ENCODE measurements around the gene UBAC2.
"Not testable (repeated sequence)": the region's sequence is repeated elsewhere in the genome, so short reads cannot be mapped to it uniquely, and the experiment has no call there.

Gene UBAC2

DNA sequence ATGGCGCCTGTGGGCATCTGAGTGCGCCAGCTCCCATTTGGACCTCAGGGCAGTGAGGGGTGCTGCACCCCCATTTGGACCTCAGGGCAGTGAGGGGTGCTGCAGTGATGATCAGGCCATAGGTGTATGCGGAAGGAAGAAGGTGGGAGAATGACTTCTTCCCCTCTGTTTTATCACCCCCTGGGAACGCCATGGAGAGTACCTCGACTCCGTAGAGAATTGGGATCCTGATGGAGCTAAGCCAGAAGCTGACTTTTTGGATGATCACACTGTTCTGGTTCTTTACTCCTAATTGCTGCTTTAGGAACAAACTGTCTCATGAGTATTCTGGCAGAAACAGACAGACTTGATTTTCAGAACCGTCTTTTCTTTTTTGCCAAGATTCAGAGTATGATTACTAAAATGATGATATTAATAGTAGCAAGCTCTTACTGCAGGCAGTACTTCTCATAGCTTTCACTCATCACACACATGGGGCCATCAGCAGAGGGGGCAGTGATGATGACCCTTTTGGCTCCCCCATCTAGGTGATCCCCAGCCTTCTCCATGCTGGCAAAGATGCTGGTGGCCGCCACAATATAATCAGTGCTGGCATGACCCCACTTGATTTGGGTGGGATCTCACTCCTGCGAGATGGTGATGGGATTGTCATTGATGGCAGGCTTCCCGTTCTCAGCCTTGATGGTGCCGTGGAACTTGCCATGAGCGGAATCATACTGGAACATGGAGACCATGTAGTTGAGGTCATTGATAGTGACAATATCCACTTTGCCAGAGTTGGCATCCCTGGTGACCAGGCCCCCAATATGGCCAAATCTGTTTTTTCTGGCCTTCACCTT, 10.3 kb upstream of the UBAC2 start:
- DNase-seq, result no peak

DNA sequence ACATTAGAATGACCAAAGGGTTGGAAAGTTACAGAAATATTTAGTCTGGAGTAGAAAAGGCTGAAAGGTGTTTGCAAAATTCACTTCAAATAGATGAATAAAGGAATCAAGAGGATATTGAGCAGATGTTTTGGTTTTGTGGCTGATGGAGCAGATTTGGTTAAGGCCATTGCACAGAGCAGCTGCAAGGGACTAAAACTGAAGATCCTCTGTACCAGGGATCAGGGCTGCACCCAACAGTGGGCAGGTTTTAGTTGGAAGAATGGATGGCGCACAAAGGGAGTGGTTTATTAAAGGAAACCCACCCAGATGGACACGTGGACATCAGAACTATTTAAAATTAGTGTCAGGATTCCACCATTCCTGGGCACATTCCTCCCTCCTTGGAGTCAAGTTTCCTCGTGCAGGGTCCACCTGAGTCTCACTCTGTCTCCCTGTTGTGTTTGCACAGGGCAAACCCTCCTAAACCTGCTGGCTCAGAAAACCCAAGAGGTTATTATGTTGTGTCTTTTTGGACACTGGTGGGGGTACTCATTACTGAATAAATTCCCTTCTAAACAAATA, 9.2 kb upstream of the UBAC2 start:
- DNase-seq, result peak in 1 of 2 experiments; percentile 7

DNA sequence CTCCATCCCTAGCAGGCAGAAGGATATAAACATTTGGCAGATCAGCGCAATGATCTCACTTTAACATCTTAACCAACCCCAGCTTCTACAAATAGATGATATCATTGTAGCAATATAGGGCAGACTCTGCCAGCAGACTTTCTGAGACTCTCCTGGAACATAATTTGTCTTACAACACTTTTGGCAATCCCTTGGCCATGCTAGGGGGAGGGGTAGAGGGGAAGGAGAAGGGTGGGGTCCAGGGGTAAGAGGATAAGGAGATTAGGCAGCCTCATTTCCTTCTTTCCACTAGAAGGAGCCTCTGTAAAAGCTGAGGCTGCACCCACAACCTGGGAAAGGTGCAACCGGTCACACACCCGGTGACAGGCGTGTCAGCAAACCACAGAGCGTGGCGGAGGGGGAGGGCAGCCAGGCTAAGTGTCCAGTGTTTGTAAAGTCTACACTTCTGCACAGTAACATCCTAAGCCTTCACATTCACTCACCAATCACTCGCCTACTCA, 8.7 kb upstream of the UBAC2 start:
- DNase-seq, result peak; percentile 25 to 45

- no peak for DNase-seq
These were observed 8.2 kb upstream of the UBAC2 start for GRCh38 chr13:99192480-99192879.

DNA sequence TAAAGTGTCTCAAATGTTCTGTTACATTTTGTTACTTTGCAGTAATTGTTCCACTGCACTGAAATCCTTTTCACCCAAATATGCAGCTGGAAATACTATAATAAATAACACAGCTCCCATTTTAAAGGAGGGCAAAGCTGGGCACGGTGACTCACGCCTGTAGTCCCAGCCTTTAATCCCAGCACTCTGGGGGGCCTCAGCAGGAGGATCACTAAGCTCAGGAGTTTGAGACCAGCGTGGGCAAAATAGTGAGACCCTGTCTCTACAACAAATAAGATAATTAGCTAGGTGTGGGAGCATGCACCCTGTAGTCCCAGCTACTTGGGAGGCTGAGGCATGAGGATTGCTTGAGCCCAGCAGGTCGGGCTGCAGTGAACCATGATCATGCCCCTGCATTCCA, 7.5 kb upstream of the UBAC2 start:
- no peak for DNase-seq

DNA sequence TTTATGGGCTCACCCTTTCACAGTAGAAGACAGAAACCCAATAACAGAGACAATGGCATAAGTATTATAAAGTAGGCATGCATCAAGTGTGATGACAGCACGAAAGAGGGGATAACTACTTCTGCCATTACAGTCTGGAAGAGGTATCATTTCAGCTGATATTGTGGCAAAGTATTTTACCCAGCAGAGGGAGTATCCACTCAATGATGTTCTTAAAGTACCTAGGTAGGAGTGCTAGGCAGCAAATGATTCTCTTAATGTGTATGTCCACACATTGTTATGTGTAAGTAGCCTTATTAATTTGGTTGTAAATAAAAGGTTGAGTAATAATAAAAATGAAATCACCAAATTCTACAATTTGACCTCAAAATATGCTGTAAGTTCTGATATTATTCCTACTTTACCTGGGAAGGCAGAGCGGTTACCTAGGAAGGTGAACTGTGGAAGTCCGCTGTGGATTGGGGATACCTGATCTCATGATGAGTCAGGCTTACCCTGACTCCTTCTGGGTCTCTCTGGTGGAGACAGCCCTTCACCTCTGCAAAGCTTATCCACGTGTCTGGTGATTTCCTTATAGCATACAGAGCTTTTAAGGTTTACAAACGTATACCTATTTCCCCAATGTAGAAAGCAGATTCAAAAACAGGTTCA, 4.1 kb upstream of the UBAC2 start:
- DNase-seq, result no peak

DNA sequence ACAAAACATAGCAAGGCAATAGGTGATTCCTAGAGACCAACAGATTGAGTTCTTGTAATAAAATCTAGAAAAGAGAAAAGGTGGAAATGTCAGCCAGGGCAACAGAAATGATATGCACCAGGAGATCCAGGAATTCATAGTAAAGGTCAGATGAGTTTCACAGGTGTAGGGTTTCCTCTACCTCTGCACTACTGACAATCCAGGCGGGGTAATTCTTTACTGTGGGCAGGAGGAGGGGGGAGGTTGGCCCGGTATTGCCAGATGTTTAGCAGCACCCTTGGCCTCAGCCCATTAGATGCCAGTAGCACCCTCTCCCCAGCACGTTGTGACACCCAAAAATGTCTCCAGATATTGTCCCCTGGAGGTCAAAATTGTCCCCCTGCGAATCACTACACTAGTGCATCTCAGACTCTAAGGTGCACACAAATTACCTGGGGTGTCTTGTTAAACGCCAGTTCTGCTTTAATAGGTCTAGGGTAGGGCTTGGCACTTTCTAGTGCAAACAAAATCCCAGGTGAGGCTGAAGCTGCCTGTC, 3.5 kb upstream of the UBAC2 start:
- no peak for DNase-seq

DNA sequence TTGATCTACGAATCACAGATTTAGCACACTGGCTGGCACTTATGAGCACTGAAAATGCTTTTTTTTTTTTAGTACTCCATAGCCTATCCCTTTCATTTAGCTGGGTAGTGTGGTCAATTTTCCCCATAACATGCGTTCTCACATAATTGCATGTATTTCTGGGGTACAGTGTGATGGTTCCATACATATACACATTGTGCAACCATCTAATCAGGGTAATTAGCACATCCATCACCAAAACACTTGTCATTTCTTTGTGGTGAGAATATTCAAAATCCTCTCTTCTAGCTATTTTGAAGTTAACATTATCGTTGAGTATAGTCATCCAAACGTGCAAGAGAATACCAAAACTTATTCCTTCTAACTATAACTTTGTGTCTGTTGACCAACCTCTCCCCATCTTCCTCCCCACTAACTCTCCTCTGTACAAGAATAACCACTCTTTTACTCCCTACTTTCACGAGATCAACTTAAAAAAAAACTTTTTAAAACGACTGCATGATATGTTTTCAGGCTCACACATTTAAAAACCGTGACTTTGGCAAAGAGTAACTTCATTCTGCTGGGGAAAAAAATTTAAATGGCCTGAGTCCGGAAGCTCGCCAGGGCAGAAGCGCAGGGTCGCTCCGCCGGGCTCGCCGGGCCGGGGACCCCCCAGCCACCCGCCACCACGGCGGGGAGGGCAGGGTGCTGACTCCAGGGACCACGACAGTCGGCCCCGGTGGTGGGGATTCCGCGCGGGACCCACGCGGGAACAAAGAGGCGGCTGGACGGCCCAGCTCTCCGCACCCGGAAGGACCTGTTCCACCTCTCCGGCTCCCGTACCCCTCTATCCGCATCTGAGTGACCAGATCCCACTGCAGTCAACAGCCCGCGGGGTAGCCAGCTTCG, 868 bp upstream of the UBAC2 start:
- DNase-seq, result peak in 1 of 2 experiments; percentile 41

- DNase-seq, result no peak
These were observed 3.2 kb downstream of the UBAC2 start for GRCh38 chr13:99203601-99204579.

DNA sequence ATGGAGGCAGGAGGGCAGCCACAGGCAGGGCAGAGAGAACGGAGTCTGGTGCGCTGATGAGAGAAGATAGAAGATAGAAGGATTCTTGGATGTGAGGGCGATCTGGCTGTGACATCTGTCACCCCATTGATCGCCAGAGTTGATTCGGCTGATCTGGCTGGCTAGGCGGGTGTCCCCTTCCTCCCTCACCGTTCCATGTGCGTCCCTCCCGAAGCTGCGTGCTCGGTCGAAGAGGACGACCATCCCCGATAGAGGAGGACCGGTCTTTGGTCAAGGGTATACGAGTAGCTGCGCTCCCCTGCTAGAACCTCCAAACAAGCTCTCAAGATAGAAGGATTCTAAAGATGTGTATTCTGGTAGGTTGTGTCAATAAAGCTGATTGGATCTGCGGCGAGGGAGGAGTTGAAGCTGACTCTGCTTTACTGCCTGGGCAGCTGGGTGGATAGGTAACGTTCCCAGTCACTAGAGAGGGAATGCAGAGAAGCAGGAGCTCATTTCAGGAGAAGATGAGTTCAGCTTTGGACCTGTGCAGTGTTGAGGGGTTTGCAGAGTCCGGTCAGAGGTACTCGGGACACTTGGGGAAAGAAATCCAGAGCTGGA, 5.1 kb downstream of the UBAC2 start:
- no peak for DNase-seq

GRCh38 chr13:99206226-99206625, 5.6 kb downstream of the UBAC2 start:
- no peak for DNase-seq

GRCh38 chr13:99206873-99207272, 6.2 kb downstream of the UBAC2 start:
- no peak for DNase-seq

DNA sequence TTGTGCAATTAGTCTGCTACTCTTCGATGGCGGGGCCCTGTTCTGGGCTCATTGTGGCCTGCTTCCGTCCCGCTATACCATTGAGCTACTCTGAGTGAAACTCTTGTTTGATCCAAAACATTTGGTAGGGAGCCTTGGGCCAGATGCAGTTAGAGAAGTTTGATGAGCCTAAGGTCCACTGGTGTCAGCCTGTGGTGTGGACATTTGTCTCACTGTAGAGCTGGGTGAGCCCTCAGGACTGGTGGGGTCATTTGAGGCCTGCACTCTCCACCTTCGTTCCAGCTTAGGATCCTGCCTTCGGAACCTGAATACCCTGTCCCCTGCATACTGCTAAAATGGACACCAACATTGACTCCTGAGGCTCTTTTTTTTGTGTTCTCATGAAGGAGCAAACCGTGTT, 6.9 kb downstream of the UBAC2 start:
- no peak for DNase-seq

GRCh38 chr13:99208185-99208584, 7.5 kb downstream of the UBAC2 start:
- no peak for DNase-seq

DNA sequence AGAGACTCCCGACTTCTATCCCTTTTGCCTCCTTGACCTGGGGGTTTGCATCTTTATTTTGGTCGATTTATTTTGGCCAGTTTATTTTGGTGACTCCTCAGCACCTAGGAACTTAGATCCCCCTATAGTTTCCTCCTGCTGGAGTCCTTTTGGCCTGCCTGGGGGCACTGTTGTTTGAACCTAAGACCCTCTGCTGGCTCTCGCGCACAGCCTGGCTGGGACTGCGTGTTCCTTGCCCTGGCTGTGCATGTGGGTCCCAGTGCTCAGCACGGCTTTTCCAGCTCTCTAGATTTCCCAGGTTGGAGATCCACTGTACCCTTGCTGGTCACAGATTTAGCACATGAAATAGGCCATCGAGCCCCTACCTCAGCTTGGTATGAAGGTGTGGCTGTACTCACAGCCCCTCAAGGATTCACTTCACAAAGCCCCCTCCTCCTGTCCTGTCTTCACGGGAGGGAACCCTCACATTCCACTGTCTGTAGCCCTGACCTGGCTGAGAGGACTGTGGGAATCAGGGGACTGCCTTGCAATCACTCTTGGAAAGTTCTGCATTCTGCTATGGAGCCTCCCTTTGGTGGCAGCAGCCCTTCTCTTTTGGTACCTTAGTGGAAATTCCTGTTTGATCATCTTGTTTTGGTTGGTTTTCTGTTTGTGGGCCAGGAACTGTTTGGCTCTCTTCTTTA, 8.3 kb downstream of the UBAC2 start:
- no peak for DNase-seq

DNA sequence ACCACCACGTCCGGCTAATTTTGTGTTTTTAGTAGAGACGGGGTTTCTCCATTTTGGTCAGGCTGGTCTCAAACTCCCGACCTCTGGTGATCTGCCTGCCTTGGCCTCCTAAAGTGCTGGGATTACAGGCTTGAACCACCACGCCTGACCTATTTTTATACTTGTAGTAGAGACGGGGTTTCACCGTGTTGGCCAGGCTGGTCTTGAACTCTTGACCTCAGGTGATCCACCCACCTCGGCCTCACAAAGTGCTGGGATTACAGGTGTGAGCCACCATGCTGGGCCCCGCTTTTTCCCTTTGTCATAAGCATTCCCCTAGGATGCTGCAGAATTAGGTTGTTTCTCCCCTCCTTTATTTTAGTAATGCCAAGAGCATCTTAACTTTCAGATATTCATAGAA, 10.0 kb downstream of the UBAC2 start:
- not testable (repeated sequence) for DNase-seq

DNA sequence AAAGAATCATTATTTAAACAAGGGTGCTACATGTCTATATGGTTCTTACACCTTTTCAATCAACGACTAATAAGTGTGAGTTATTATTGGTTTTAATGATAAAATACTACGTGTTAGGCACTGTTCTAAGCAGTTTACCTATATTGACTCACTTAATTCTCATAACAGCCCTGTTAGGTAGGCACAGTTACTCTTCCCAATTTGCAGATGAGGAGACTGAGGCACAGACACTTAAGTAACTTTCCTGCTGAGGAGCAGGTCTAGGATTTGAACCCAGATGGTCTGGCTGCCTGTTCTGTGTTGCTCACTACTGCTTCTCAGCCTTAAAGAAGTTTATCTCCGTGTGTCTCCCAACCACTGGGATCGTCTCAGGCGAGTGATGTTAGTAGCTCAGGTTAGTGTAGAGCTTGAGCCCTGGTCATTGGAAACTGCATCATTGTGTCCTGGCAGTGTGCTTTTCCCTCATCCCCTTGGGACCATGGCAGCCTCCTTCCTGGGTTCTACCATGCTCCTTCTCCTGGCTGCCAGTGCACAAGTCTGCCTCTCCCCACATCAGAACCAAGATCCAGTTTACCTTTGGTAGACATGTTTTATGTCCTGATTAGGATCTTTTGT, 10.9 kb downstream of the UBAC2 start:
- no peak for DNase-seq

DNA sequence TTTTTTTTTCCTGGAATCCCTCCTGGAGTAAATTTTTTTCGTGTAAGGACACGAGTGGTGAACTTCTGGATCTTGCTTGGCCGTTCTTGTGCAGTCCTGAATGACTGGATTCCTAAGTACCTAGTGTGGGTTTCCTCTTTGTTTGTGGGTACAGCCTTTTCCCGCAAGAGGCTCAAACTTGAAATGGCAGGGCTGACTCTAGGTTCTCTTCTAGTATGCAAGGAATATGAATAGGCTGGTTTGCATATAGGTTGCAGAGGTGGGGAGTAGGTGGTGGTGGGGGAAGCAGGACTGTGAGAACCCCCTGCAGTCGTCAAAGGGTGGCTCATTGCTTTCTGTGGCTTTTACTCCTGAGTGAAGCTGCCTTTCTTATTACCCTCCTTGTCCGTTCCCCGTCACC, 13.6 kb downstream of the UBAC2 start:
- DNase-seq, result no peak

GRCh38 chr13:99214731-99215130, 14.1 kb downstream of the UBAC2 start:
- DNase-seq, result no peak

Data from SHP77 (cell line).